ENCODE results near the gene C11orf65.

C11orf65 gene

GRCh38 chr11:108370315-108370714 is 97.0 kb downstream of the C11orf65 start:
- no peak for DNase-seq (ENCODE audit: low spot score)
- H3K9me3 ChIP-seq (ENCODE audit: severe bottlenecking) = no peaks in the 10 kb centered on the region
- H3K4me3 ChIP-seq (ENCODE audit: severe bottlenecking) = no peak overlapping the region
- TF ChIP-seq CTCF (IDR thresholded peaks at IDR 0.05; ENCODE audit: poor library complexity, severe bottlenecking) = no peak
- no peak overlapping the region for H3K27ac ChIP-seq (ENCODE audit: poor library complexity, severe bottlenecking)
- peaks cover 3% of the 10 kb centered on the region for H3K36me3 ChIP-seq (ENCODE audit: low read depth)
- H3K4me1 ChIP-seq (ENCODE audit: insufficient read depth, poor library complexity, severe bottlenecking) = no peaks in the 10 kb centered on the region
- no peak for ATAC-seq (ENCODE audit: low read depth)
- H3K27me3 ChIP-seq (ENCODE audit: insufficient read depth, poor library complexity, severe bottlenecking) = no peaks in the 10 kb centered on the region

DNA sequence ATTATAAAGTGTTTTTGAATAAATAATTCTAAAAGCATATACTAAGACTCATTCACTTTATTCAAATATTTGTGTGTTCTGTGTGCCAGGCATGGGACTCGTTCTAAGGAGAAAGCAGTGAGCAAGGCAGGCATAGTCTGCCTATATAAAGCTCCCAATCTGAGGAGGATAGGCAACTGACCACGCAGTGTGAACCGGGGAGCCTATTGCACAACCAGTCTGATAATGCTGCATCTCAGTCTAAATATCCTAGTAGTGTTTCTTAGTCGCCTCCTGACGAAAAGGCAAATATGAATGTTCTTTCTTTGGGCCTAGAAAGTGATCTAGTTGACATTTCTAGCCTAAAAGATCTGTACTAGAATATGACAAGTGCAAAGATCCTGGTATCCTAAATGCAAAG is 98.3 kb downstream of the C11orf65 start:
- Histone ChIP-seq H3K36me3 (ENCODE audit: low read depth) (peaks cover 7% of the 10 kb centered on the region), H3K4me1 (ENCODE audit: insufficient read depth, poor library complexity, severe bottlenecking) (no peaks in the 10 kb centered on the region), H3K4me3 (ENCODE audit: severe bottlenecking) (no peak overlapping the region), H3K27ac (ENCODE audit: poor library complexity, severe bottlenecking) (no peak overlapping the region), H3K27me3 (ENCODE audit: insufficient read depth, poor library complexity, severe bottlenecking) (no peaks in the 10 kb centered on the region), H3K9me3 (ENCODE audit: severe bottlenecking) (no peaks in the 10 kb centered on the region)
- TF ChIP-seq CTCF (IDR thresholded peaks at IDR 0.05; ENCODE audit: poor library complexity, severe bottlenecking) = no peak
- ATAC-seq (ENCODE audit: low read depth) (no peak), DNase-seq (ENCODE audit: low spot score) (no peak)

GRCh38 chr11:108368134-108368533 is 99.2 kb downstream of the C11orf65 start:
- ATAC-seq (ENCODE audit: low read depth) = no peak
- H3K27ac ChIP-seq (ENCODE audit: poor library complexity, severe bottlenecking) = no peak overlapping the region
- no peaks in the 10 kb centered on the region for H3K4me1 ChIP-seq (ENCODE audit: insufficient read depth, poor library complexity, severe bottlenecking)
- H3K36me3 ChIP-seq (ENCODE audit: low read depth) = peaks cover 7% of the 10 kb centered on the region
- no peaks in the 10 kb centered on the region for H3K9me3 ChIP-seq (ENCODE audit: severe bottlenecking)
- H3K4me3 ChIP-seq (ENCODE audit: severe bottlenecking) = no peak overlapping the region
- no peak for TF ChIP-seq CTCF (IDR thresholded peaks at IDR 0.05; ENCODE audit: poor library complexity, severe bottlenecking)
- no peaks in the 10 kb centered on the region for H3K27me3 ChIP-seq (ENCODE audit: insufficient read depth, poor library complexity, severe bottlenecking)
- no peak for DNase-seq (ENCODE audit: low spot score)

DNA sequence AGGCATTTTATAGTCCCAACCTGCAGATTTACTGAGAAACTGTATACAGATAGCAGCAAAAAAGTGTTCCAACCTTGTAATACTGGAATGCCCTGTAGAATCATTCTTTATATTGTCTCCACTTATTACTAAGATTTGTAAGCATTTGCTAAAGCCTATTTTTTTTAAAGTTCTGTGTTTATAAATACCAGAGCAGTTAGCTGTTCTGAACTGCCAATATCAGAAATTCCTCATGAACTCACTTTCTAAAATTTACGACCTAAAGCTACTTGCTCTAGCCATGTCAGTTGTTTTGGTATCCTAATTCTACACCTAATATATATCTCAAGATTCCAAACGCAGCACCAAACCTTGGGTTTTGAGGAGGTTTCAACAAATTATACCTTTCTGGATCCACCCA is 103.2 kb downstream of the C11orf65 start:
- Histone ChIP-seq H3K36me3 (ENCODE audit: low read depth) (peaks cover 7% of the 10 kb centered on the region), H3K4me3 (ENCODE audit: severe bottlenecking) (no peak overlapping the region), H3K27ac (ENCODE audit: poor library complexity, severe bottlenecking) (no peak overlapping the region), H3K4me1 (ENCODE audit: insufficient read depth, poor library complexity, severe bottlenecking) (no peaks in the 10 kb centered on the region), H3K9me3 (ENCODE audit: severe bottlenecking) (no peaks in the 10 kb centered on the region), H3K27me3 (ENCODE audit: insufficient read depth, poor library complexity, severe bottlenecking) (no peaks in the 10 kb centered on the region)
- TF ChIP-seq CTCF (IDR thresholded peaks at IDR 0.05; ENCODE audit: poor library complexity, severe bottlenecking) = no peak
- no peak for ATAC-seq (ENCODE audit: low read depth)
- no peak for DNase-seq (ENCODE audit: low spot score)

- TF ChIP-seq CTCF (IDR thresholded peaks at IDR 0.05; ENCODE audit: poor library complexity, severe bottlenecking) = no peak
- H3K27me3 ChIP-seq (ENCODE audit: insufficient read depth, poor library complexity, severe bottlenecking) = no peaks in the 10 kb centered on the region
- no peaks in the 10 kb centered on the region for H3K9me3 ChIP-seq (ENCODE audit: severe bottlenecking)
- H3K4me3 ChIP-seq (ENCODE audit: severe bottlenecking) = no peak overlapping the region
- H3K36me3 ChIP-seq (ENCODE audit: low read depth) = peaks cover 60% of the 10 kb centered on the region
- H3K27ac ChIP-seq (ENCODE audit: poor library complexity, severe bottlenecking) = no peak overlapping the region
- no peaks in the 10 kb centered on the region for H3K4me1 ChIP-seq (ENCODE audit: insufficient read depth, poor library complexity, severe bottlenecking)
- ATAC-seq (ENCODE audit: low read depth) (no peak), DNase-seq (ENCODE audit: low spot score) (no peak)
Observed at GRCh38 chr11:108351468-108351867, 115.9 kb downstream of the C11orf65 start.

All from RWPE2 (cell line).